Activated T-cell treated with anti-CD3 and anti-CD28 coated beads for 1 hour (primary cell): Measurements from ENCODE around the gene PP2D1.
"Not testable (repeated sequence)": the region's sequence is repeated elsewhere in the genome, so short reads cannot be mapped to it uniquely, and the experiment has no call there.

Experiments used
- DNase-seq: peaks from one replicate; pipeline ENCODE4 v3.0.0-alpha.2; 2020; ENCODE audit warnings: low read depth

The PP2D1 gene

GRCh38 chr3:20039765-20040547, 27.9 kb upstream of the PP2D1 start, which contains the start of gene KAT2B:
TSS of gene KAT2B (plus strand) at chr3:20040446. CDS start at chr3:20040478, 32 bp downstream.
- peak; percentile 79 for DNase-seq

- DNase-seq = no peak
Measured at GRCh38 chr3:20039466-20039764, 27.4 kb upstream of the PP2D1 start.

GRCh38 chr3:20038699-20039465, 26.8 kb upstream of the PP2D1 start:
- DNase-seq = no peak

GRCh38 chr3:20037255-20037996, 25.4 kb upstream of the PP2D1 start:
- no peak for DNase-seq

- no peak for DNase-seq
Measured at GRCh38 chr3:20035019-20035418, 23.0 kb upstream of the PP2D1 start.

GRCh38 chr3:20031939-20032338, 19.9 kb upstream of the PP2D1 start:
- not testable (repeated sequence) for DNase-seq

GRCh38 chr3:20028905-20029331, 16.9 kb upstream of the PP2D1 start:
- no peak for DNase-seq

- no peak for DNase-seq
Measured at GRCh38 chr3:20027136-20027535, 15.1 kb upstream of the PP2D1 start.

GRCh38 chr3:20023623-20024405, 11.8 kb upstream of the PP2D1 start:
- no peak for DNase-seq

- no peak for DNase-seq
Measured at GRCh38 chr3:20022954-20023622, 11.0 kb upstream of the PP2D1 start.

- DNase-seq = not testable (repeated sequence)
Measured at GRCh38 chr3:20016076-20016475, 4.0 kb upstream of the PP2D1 start.

- DNase-seq = no peak
Measured at GRCh38 chr3:20015525-20015924, 3.5 kb upstream of the PP2D1 start.

- no peak for DNase-seq
Measured at GRCh38 chr3:20013396-20013795, 1.3 kb upstream of the PP2D1 start.

GRCh38 chr3:20008646-20009045, 3.4 kb downstream of the PP2D1 start:
- DNase-seq = no peak

GRCh38 chr3:20007960-20008359, 4.1 kb downstream of the PP2D1 start:
- DNase-seq = no peak

GRCh38 chr3:20001932-20002331, 10.1 kb downstream of the PP2D1 start:
- DNase-seq = no peak

GRCh38 chr3:19997502-19997901, 14.6 kb downstream of the PP2D1 start:
- no peak for DNase-seq

GRCh38 chr3:19994796-19995195, 17.3 kb downstream of the PP2D1 start:
- no peak for DNase-seq

GRCh38 chr3:19988904-19989303, 23.2 kb downstream of the PP2D1 start:
- DNase-seq = not testable (repeated sequence)

GRCh38 chr3:19972054-19972453, 40.0 kb downstream of the PP2D1 start:
- no peak for DNase-seq

- DNase-seq = no peak
Measured at GRCh38 chr3:19970327-19970726, 41.7 kb downstream of the PP2D1 start.
